Measurements from ENCODE around the gene GOLGA8T.
"Not testable (repeated sequence)": the region's sequence is repeated elsewhere in the genome, so short reads cannot be mapped to it uniquely, and the experiment has no call there.

GOLGA8T gene, protein sequence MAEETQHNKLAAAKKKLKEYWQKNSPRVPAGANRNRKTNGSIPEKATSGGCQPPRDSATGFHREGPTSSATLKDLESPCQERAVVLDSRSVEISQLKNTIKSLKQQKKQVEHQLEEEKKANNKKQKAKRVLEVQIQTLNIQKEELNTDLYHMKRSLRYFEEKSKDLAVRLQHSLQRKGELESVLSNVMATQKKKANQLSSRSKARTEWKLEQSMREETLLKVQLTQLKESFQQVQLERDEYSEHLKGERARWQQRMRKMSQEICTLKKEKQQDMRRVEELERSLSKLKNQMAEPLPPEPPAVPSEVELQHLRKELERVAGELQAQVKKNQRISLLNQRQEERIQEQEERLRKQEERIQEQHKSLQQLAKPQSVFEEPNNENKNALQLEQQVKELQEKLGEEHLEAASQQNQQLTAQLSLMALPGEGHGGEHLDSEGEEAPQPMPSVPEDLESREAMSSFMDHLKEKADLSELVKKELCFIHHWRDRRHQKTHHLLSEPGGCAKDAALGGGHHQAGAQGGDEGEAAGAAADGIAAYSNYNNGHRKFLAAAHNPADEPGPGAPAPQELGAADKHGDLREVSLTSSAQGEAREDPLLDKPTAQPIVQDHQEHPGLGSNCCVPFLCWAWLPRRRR

DNA sequence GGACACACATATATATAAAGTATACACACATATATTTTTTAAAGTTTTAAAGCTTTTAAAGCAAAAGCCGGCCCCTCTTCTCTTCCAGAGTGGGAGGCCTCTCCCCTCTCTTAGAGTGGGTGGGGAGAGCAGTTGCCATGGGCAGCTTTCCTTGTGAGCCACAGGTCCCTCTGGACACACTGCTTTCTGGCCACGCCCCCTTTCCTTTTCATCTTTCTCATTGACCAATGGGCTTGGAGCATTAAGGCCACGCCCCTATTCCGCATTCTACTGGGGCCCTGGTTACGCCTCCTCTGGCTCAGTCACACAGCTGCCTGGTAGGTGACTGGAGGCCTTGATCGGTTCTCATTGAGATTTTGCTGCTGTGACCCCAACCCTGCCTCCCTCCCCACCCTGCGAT, at the start of gene GOLGA8T:
TSS of gene GOLGA8T (plus strand) at position 301 of the 400 bp plus-strand sequence. CDS start at position 399, 98 bp downstream.
- DNase-seq (ENCODE audit: low read depth); in situ Hi-C loops (cut with HindIII; ENCODE audit: low sequenced_read_pairs); H3K4me3 ChIP-seq (ENCODE audit: low read depth, low read length): not testable (repeated sequence)

DNA sequence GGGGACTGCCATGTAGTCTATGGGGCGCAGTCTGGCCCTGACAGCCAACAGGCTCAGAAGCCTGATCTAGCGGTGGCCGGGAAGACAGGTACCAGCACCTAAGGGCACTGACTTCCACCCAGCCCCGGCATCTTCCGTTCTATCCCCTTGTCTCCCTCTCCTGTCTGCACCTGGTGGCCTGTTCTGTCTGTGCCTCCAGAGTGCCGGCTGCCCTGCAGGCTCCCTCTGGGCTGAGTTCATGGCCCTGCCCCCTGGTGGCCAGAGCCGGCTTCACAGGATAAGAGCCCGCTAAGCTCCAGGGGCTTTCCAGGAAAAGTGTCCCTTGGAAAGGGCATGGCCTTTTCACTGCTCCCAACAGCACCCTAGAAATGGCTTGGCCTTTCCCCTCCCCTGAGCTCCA, 37.0 kb upstream of the GOLGA8T start:
- H3K4me3 ChIP-seq (ENCODE audit: low read depth, low read length); in situ Hi-C loops (cut with HindIII; ENCODE audit: low sequenced_read_pairs); DNase-seq (ENCODE audit: low read depth): not testable (repeated sequence)

DNA sequence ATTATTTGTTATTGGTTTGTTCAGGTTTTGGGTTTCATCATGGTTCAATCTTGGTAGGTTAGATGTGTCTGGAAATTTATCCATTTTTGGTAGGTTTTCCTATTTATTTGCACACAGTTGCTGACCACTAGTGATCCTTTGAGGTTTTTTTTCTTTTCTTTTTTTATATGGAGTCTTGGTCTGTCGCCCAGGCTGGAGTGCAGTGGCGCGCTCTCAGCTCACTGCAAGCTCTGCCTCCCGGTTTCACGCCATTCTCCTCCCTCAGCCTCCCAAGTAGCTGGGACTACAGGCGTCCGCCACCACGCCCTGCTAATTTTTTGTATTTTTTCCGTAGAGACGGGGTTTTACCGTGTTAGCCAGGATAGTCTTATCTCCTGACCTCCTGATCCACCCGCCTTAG, 32.0 kb upstream of the GOLGA8T start:
- in situ Hi-C loops (cut with HindIII; ENCODE audit: low sequenced_read_pairs); DNase-seq (ENCODE audit: low read depth); H3K4me3 ChIP-seq (ENCODE audit: low read depth, low read length): not testable (repeated sequence)

DNA sequence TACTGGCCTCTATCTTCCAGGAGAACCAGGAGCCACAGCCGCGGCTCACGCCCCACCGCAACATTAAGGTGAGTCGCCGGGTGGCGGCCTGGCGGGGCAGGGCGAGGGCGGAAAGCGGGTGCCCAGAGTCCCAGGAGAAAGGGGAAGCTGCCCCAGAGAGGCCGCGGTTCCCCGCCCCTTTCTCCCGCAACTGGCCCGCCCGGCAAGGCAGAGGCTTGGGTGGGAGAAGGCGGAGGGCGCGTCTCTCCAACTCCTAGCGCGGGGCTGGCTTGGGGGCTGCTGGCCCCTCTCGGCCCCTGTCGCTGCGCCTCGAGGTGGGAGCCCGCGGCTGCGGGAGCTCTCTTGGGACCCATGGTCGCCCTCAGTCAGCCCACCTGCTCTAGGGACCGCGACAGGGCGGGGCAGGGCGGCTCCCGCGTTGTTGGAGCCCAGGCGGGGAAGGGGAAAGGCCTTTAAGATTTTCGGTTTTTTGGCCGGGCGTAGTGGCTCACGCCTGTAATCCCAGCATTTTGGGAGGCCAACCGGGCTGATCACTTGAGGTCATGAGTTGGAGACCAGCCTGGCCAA, 30.8 kb upstream of the GOLGA8T start:
- DNase-seq (ENCODE audit: low read depth); in situ Hi-C loops (cut with HindIII; ENCODE audit: low sequenced_read_pairs): not testable (repeated sequence)
- H3K4me3 ChIP-seq (ENCODE audit: low read depth, low read length), result peak overlapping the region; percentile 34

DNA sequence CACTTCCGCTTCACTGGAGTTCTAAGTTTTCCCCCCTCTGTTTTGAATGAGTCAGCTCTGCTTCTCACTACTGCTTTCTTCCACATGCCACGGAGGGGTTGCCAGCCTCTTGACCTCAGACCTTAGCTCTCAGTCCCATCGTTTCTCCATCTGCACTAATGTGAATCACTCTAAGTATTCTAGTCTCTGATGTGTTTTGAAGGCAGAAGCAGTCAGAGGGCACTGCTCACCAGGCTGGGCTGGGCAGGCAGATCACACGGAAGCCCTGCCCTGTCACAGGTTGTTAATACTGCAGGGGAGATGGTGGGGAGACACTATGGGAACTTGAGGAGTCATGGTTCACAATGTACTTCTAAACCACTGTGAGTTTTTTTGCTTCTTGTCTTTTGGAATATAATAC, 24.3 kb upstream of the GOLGA8T start:
- H3K4me3 ChIP-seq (ENCODE audit: low read depth, low read length); DNase-seq (ENCODE audit: low read depth); in situ Hi-C loops (cut with HindIII; ENCODE audit: low sequenced_read_pairs): not testable (repeated sequence)

DNA sequence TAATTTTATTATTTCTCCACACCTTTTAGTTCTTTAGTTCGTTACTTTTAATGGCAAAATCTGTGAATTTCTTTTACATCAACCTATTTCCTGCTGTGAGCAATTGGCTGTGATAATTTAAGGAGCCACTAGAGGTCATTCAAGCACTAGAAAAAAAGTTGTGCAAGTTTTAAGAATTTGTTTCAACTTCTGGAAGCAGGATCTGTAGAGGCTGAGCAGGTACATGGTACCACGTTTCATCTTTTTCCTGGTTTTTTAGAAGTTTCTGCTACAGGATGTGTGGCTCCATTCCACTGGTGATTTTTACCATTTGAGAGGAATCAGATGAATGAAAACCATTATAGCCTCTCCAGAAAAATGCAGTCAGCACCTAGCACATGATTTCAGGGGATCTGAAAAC, 4.8 kb upstream of the GOLGA8T start:
- DNase-seq (ENCODE audit: low read depth); H3K4me3 ChIP-seq (ENCODE audit: low read depth, low read length); in situ Hi-C loops (cut with HindIII; ENCODE audit: low sequenced_read_pairs): not testable (repeated sequence)

DNA sequence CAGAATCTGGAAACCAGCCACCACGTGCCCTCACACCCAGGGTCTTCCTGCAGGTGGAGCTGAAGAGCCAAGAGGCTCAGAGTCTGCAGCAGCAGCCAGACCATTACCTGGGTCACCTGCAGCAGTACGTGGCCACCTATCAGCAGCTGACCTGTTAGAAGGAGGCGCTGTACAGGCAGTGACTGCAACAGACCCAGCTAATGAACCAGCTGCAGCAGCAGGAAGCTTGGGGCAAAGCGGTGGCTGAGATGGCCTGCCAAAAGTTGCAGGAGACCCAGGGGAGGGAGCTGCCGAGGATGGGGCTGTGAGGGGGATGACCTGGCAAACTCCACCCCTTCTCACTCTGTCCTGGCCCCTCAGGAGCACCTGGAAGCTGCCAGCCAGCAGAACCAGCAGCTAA, 8.4 kb downstream of the GOLGA8T start:
- in situ Hi-C loops (cut with HindIII; ENCODE audit: low sequenced_read_pairs); DNase-seq (ENCODE audit: low read depth); H3K4me3 ChIP-seq (ENCODE audit: low read depth, low read length): not testable (repeated sequence)

DNA sequence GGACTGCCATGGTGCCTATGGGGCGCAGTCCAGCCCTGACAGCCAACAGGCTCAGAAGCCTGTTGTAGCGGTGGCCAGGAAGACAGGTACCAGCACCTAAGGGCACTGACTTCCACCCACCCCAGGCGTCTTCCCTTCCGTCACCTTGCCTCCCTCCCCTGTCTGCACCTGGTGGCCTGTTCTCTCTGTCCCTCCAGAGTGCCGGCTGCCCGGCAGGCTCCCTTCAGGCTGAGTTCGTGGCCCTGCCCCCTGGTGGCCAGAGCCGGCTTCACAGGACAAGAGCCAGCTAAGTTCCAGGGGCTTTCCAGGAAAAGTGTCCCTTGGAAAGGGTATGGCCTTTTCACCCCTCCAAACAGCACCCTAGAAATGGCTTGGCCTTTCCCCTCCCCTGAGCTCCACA, 15.0 kb downstream of the GOLGA8T start:
- H3K4me3 ChIP-seq (ENCODE audit: low read depth, low read length); DNase-seq (ENCODE audit: low read depth); in situ Hi-C loops (cut with HindIII; ENCODE audit: low sequenced_read_pairs): not testable (repeated sequence)

DNA sequence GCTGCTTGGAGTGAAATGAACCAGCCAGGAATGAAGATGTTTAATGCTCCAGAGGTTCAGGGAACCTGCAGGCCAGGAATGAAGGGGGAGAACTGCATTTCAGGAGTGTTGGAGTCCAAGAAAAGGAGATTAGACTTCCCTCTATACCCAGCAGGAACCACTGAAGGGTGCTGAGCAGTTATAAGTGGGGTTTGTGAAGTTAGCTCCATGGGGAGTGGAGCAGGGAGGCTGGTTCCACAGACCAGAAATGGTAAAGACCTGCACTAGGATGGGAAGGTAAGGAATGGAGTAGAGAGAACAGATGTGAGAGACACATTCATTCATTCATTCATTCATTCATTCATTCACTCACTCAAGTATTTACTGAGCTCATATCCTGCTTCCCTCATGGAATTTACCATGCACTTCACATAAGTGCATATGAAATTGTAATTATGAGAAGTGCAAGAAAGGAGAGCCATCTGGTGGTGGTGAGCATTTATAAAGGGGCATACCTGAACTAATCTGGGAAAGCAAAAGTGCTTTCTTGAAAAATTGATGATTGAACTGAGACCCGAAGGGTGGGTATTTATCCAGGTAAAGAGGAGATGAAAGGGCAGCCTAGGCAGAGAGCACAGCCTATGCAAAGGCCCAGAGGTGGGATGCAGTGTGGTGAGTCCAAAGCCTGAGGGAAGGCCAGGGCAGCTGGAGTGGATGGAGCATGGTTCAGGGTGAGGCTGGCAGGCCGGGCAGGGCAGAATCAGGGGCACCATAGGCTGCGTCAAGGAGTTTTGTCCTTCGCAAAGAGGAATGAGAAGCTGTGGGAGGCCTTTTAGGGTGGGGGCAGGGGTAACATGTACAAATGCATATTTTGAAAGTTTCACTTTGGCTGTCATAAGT, 27.9 kb downstream of the GOLGA8T start:
- in situ Hi-C loops (cut with HindIII; ENCODE audit: low sequenced_read_pairs); H3K4me3 ChIP-seq (ENCODE audit: low read depth, low read length); DNase-seq (ENCODE audit: low read depth): not testable (repeated sequence)

DNA sequence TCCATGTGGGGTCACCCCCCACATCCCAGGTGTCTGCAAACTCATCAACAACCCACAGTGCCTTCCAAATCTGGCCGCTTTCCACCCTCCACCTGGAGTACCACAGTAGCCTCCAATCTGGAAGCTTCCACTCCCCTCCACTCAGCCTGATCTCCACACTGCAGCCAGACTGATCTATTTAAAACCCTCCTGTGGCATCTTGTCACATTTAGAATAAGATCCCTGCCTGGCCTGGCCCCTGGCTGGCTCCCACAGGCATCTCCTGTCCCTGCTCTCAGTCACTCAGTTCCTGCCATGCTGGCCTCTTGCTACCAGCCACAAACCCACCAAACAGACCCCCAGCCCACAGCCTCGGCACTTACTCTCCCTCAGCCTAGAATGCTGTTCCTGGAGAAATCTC, 28.9 kb downstream of the GOLGA8T start:
- H3K4me3 ChIP-seq (ENCODE audit: low read depth, low read length); in situ Hi-C loops (cut with HindIII; ENCODE audit: low sequenced_read_pairs); DNase-seq (ENCODE audit: low read depth): not testable (repeated sequence)

DNA sequence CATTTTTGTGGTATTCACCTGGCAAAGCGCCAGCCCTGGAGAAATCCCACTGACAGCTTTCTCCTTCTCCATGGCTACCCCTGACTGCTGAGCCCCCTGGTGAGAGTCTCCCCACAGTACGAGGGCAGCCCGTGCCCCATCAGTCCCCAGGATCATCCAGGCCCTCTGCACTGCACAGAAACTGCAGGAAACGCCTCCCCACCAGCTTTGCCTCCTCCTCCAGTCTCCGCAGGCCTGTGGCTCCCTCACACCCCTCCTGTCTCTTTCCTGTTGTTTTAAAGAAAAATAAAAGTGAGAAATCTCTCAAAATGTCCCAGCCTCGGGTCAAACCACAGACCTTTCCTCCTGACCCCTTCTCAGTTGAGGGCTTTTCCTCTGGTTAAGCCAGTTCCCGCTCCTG, 29.4 kb downstream of the GOLGA8T start:
- DNase-seq (ENCODE audit: low read depth); in situ Hi-C loops (cut with HindIII; ENCODE audit: low sequenced_read_pairs); H3K4me3 ChIP-seq (ENCODE audit: low read depth, low read length): not testable (repeated sequence)

DNA sequence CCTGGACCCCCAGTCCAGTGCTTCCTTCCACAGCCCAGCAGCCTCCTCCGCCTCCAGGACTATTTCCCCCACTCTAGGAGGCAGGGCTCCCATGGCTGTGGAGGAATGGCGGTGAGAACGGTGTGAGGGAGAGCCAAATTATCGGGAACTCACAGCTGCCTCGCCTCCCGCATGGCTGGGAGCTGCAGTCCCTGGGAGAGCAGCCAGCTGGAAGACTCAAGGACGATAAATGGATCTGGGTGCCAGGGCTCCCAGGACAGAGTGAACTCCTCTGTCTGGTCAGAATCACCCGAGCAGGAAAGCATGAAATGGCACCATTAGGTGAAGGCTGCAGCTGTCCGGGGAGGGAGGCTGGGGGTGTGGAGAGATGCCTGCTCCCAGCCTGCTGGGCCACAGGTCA, 32.6 kb downstream of the GOLGA8T start:
- in situ Hi-C loops (cut with HindIII; ENCODE audit: low sequenced_read_pairs); DNase-seq (ENCODE audit: low read depth); H3K4me3 ChIP-seq (ENCODE audit: low read depth, low read length): not testable (repeated sequence)

DNA sequence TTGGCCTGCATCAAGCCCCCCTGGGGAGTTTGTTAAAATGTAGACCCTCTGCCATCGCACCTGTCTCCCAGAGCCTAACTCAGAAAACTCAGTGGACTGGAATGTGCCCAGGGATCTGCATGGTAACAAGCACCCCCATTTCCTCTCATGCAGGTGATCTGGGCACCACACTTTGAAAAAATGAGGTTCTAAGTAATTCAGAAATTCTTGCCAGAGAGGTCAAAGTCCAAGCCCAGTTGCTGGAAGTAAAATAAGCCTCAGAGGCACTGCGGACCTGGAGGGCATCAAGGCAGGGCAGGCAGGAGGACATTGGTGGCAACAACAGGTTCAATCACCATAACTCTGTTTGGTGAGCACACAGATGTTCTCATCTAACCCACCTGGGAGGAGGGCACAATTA, 33.0 kb downstream of the GOLGA8T start:
- DNase-seq (ENCODE audit: low read depth); H3K4me3 ChIP-seq (ENCODE audit: low read depth, low read length); in situ Hi-C loops (cut with HindIII; ENCODE audit: low sequenced_read_pairs): not testable (repeated sequence)

DNA sequence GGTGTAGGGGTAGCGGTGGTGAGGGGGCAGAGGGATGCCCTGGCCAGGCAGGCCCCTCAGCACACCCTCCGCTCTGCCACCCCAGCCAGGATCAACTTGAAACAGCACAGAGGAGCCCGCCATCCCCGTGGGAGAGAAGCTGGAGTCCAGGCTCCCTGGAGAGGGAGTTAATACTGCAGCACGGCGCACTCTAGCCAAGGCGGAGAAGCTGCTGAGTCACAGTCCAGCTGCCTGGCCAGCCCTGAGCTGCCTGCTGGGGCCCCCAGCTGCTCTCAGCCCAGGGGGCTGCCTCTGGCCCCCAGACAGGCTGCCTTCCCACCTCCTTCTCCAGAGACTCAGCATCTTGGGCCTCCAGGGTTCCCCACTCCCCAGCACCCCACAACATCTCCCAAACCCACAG, 36.6 kb downstream of the GOLGA8T start:
- DNase-seq (ENCODE audit: low read depth); in situ Hi-C loops (cut with HindIII; ENCODE audit: low sequenced_read_pairs); H3K4me3 ChIP-seq (ENCODE audit: low read depth, low read length): not testable (repeated sequence)

DNA sequence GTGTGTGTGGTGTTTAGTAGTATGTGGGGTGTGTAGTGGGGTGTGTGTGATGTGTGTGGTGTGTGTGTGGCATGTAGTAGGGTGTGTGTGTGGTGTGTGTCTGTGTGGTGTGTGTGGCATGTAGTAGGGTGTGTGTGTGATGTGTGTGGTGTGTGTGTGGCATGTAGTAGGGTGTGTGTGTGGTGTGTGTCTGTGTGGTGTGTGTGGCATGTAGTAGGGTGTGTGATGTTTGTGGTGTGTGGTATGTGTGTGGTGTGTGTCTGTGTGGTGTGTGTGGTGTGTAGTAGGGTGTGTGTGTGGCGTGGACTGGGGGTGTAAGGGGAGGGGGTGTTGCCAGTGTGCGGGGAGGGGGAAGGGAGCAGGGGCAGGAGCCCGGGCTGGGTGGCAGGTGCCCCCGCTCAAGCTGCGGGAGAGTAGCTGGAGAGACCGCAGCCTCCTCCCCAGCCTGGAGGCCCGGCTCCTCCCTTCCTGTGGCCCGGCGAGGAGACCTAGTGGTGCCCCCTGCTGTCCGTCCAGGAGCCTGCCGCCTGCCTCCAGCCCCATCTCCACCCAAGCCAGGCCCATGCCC, 38.3 kb downstream of the GOLGA8T start:
- in situ Hi-C loops (cut with HindIII; ENCODE audit: low sequenced_read_pairs); H3K4me3 ChIP-seq (ENCODE audit: low read depth, low read length); DNase-seq (ENCODE audit: low read depth): not testable (repeated sequence)

DNA sequence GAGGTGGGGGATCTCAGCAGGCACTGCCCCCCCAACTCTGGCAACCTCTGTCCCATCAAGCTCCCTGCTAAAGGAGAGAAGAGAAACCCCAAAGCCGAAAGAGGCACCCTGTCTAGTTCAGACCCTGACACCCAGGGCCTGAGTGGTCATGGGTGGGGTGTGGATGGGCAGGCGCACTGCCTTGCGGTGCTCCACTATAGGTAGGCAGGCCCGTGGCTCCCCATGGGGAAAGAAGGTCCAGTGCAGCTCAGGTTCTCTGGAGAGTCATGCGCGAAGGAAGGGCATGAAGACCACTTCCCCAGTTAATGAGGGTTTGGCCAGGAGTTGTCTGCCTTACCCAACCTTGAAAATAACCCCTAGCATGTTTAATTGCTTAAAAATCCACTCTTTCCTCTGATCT, 40.4 kb downstream of the GOLGA8T start:
- H3K4me3 ChIP-seq (ENCODE audit: low read depth, low read length); DNase-seq (ENCODE audit: low read depth); in situ Hi-C loops (cut with HindIII; ENCODE audit: low sequenced_read_pairs): not testable (repeated sequence)

DNA sequence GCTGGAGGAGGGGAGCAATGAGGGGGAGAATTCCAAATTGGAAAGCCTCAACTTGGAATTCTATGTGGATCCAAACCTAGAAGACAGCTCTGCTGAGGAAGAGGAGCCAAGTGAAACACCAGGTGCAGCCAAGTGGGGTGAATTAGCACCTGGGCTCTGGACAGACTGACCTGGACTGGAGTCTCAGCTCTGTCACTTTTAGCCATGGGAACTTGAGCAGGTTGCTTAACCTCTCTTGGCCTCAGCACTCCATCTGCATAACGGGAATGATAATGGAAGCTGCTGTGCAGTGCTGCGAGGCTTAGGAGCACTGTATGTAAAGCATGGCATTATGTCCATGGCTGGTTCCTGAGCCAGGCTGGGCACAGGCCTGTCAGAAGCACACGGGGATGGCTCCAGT, 41.8 kb downstream of the GOLGA8T start:
- in situ Hi-C loops (cut with HindIII; ENCODE audit: low sequenced_read_pairs); DNase-seq (ENCODE audit: low read depth); H3K4me3 ChIP-seq (ENCODE audit: low read depth, low read length): not testable (repeated sequence)
